Loucy (cell line): Measurements from ENCODE around the gene SERINC4.
A peak's percentile ranks its signal among the peaks of the same experiment; 100 is the strongest.
"Not testable (repeated sequence)": the region's sequence is repeated elsewhere in the genome, so short reads cannot be mapped to it uniquely, and the experiment has no call there.

Source experiments
- H2AFZ ChIP-seq: fragments of 200-600 bp; sonication (generic); 2 replicates; pipeline ENCODE4 v1.6.0; 2016; ENCODE audit warnings: antibody characterized with exemption, mild to moderate bottlenecking, low read length, moderate library complexity
- H3F3A ChIP-seq: fragments of 200-600 bp; 2 replicates; pipeline ENCODE4 v1.6.0; 2016; ENCODE audit warnings: antibody characterized with exemption, low read depth, mild to moderate bottlenecking
- H3K27me3 ChIP-seq: fragments of 200-600 bp; sonication (generic); 2 replicates; pipeline ENCODE4 v1.6.1; 2014; ENCODE audit warnings: low read length, mild to moderate bottlenecking; ENCODE audit not compliant: insufficient read depth, poor library complexity, severe bottlenecking
- H3K36me3 ChIP-seq: fragments of 200-600 bp; sonication (generic); 2 replicates; pipeline ENCODE4 v1.6.1; 2016; ENCODE audit warnings: low read length; ENCODE audit not compliant: insufficient read depth
- H3K4me1 ChIP-seq: fragments of 200-600 bp; sonication (generic); 2 replicates; pipeline ENCODE4 v1.5.1; 2014; ENCODE audit warnings: low read length, mild to moderate bottlenecking; ENCODE audit not compliant: insufficient read depth, poor library complexity, severe bottlenecking
- H3K4me2 ChIP-seq: fragments of 200-600 bp; sonication (generic); 2 replicates; pipeline ENCODE4 v1.6.0; 2014; ENCODE audit warnings: antibody characterized with exemption, low read length, low read depth, mild to moderate bottlenecking; ENCODE audit not compliant: poor library complexity, severe bottlenecking
- H3K4me3 ChIP-seq: fragments of 200-600 bp; sonication (generic); 2 replicates; pipeline ENCODE4 v1.5.1; 2014; ENCODE audit warnings: low read length, mild to moderate bottlenecking, mixed read lengths; ENCODE audit not compliant: poor library complexity, severe bottlenecking
- H3K79me2 ChIP-seq: fragments of 200-600 bp; sonication (generic); 2 replicates; pipeline ENCODE4 v1.6.1; 2014; ENCODE audit warnings: low read length; ENCODE audit not compliant: insufficient read depth
- H3K9ac ChIP-seq: fragments of 200-600 bp; sonication (generic); 2 replicates; pipeline ENCODE4 v1.6.0; 2014; ENCODE audit warnings: mild to moderate bottlenecking, low read depth, low read length, moderate library complexity; ENCODE audit not compliant: poor library complexity, severe bottlenecking
- H3K9me2 ChIP-seq: fragments of 200-600 bp; sonication (generic); replicated peaks from 2 replicates; pipeline ENCODE4 v1.6.1; 2016; ENCODE audit warnings: low read depth, low read length, mixed read lengths
- H3K9me3 ChIP-seq: fragments of 200-600 bp; sonication (generic); 2 replicates; pipeline ENCODE4 v1.6.1; 2014; ENCODE audit warnings: mild to moderate bottlenecking, antibody characterized with exemption, low read length, low read depth; ENCODE audit not compliant: insufficient read depth
- H4K20me1 ChIP-seq: fragments of 200-600 bp; sonication (generic); 2 replicates; pipeline ENCODE4 v1.6.0; 2014; ENCODE audit warnings: antibody characterized with exemption, low read length, mild to moderate bottlenecking; ENCODE audit not compliant: insufficient read depth, poor library complexity, severe bottlenecking
- EZH2phosphoT487 ChIP-seq: fragments of 200-600 bp; IDR thresholded peaks from 2 replicates; pipeline ENCODE4 v1.6.1; 2018; ENCODE audit warnings: antibody characterized with exemption, mild to moderate bottlenecking, moderate library complexity, borderline replicate concordance
- TF ChIP-seq, protein P1 (sequence below): fragments of 200-600 bp; sonication (generic); conservative IDR thresholded peaks from 2 replicates; pipeline ENCODE4 v1.5.1; 2014; ENCODE audit warnings: mild to moderate bottlenecking, antibody characterized with exemption, low read length

SERINC4 gene

DNA sequence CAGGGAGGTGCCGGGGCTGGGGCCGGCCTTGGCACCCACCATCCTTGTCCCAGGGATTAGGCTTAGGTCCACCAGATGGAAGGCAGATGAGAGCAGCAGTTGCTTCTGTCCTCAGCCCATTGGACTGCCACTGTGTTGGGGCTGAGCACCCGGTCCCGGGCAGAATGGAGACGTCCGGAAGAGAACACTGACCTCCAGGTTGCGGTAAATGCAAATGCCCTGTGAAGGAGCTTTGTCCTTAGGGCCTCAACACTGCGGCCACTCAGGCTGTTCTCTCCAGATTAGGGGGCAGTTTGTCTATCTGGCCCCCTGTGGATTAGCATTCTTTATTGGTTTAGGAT is at the start of gene SERINC4:
TSS of gene SERINC4 (minus strand) at position 276 of the 341 bp plus-strand sequence. CDS start at position 42, 234 bp downstream.
- peaks cover 12% of the 10 kb centered on the region; the same call in 1 of the 2 replicates for H3F3A ChIP-seq
- H2AFZ ChIP-seq, result peak within 1 kb of the TSS; percentile 81
- no peaks in the 10 kb centered on the region for H3K27me3 ChIP-seq
- TF ChIP-seq, protein P1, sequence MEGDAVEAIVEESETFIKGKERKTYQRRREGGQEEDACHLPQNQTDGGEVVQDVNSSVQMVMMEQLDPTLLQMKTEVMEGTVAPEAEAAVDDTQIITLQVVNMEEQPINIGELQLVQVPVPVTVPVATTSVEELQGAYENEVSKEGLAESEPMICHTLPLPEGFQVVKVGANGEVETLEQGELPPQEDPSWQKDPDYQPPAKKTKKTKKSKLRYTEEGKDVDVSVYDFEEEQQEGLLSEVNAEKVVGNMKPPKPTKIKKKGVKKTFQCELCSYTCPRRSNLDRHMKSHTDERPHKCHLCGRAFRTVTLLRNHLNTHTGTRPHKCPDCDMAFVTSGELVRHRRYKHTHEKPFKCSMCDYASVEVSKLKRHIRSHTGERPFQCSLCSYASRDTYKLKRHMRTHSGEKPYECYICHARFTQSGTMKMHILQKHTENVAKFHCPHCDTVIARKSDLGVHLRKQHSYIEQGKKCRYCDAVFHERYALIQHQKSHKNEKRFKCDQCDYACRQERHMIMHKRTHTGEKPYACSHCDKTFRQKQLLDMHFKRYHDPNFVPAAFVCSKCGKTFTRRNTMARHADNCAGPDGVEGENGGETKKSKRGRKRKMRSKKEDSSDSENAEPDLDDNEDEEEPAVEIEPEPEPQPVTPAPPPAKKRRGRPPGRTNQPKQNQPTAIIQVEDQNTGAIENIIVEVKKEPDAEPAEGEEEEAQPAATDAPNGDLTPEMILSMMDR, result no peak
- no peak for TF ChIP-seq EZH2phosphoT487
- peak within 1 kb of the TSS; percentile 91 for H3K4me3 ChIP-seq
- peaks cover 33% of the 10 kb centered on the region for H3K4me1 ChIP-seq
- H3K4me2 ChIP-seq, result peak within 1 kb of the TSS; percentile 86
- peaks cover 38% of the 10 kb centered on the region; the same call in 1 of the 2 replicates for H3K36me3 ChIP-seq
- no peaks in the 10 kb centered on the region for H3K9me3 ChIP-seq
- H3K79me2 ChIP-seq, result peaks cover 33% of the 10 kb centered on the region
- peak within 1 kb of the TSS; percentile 88 for H3K9ac ChIP-seq
- peaks cover 20% of the 10 kb centered on the region for H4K20me1 ChIP-seq
- H3K9me2 ChIP-seq, result no peaks in the 10 kb centered on the region

DNA sequence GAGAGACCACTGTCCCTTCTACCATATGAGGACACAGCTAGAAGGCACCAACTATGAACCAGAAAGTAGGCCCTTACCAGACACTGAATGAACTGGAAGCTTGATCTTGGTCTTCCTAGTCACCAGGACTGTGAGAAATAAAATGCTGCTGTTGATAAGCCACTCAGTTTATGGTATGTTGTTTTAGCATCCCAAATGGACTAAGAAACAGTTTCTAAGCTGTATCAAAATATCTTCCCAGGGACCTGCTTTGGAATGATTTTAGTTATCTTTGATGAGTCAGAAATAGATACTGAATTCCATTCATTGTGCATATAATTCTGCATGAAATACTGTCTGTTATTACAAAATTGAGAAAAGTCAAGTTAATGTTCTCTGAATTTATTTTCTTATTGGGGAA is 45.4 kb upstream of the SERINC4 start:
- Histone ChIP-seq H3F3A (no peaks in the 10 kb centered on the region), H4K20me1 (no peaks in the 10 kb centered on the region), H3K4me1 (no peaks in the 10 kb centered on the region), H3K4me2 (no peak overlapping the region), H2AFZ (no peak overlapping the region), H3K79me2 (no peaks in the 10 kb centered on the region), H3K36me3 (peaks cover 57% of the 10 kb centered on the region), H3K9ac (no peak overlapping the region), H3K4me3 (no peak overlapping the region), H3K27me3 (no peaks in the 10 kb centered on the region), H3K9me2 (no peaks in the 10 kb centered on the region), H3K9me3 (no peaks in the 10 kb centered on the region)
- no peak for TF ChIP-seq EZH2phosphoT487
- TF ChIP-seq, protein P1, result no peak

DNA sequence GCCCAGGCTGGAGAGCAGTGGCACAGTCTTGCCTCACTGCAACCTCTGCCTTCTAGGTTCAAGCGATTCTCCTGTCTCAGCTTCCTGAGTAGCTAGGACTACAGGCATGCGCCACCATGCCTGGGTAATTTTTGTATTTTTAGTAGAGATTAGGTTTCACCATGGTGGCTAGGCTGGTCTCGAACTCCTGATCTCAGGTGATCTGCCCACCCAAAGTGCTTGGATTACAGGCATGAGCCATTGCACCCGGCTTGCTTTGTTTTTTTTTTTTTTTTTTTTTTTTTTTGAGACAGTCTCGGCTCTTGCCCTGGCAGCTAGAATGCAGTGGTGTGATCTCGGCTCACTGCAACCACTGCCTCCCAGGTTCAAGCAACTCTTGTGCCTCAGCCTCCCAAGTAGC is 32.5 kb upstream of the SERINC4 start:
- H4K20me1 ChIP-seq, H3K9me3 ChIP-seq, H3K9me2 ChIP-seq, H3K27me3 ChIP-seq, H3F3A ChIP-seq, H2AFZ ChIP-seq: not testable (repeated sequence)
- Histone ChIP-seq H3K79me2 (peaks cover 79% of the 10 kb centered on the region), H3K36me3 (peaks cover 18% of the 10 kb centered on the region; the same call in 1 of the 2 replicates), H3K4me3 (peak overlapping the region; percentile 86), H3K4me2 (peak overlapping the region; percentile 75), H3K9ac (peak overlapping the region; percentile 63), H3K4me1 (peaks cover 27% of the 10 kb centered on the region)

DNA sequence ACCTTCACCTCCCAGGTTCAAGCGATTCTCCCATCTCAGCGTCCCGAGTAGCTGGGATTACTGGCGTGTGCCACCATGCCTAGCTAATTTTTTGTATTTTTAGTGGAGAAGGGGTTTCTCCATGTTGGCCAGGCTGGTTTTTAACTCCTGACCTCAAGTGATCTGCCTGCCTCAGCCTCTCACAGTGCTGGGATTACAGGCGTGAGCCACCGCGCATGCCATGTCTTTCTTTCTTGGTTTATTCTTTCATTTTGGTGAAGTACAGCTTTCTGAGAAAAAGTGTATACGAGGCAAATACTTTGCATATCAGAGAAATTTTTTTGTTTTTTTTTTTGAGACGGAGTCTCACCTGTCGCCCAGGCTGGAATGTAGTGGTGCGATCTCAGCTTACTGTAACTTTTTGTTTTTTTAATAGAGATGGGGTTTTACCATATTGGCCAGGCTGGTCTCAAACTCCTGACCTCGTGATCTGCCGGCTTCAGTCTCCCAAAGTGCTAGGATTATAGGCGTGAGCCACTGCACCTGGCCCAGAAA is 31.6 kb upstream of the SERINC4 start:
- peak overlapping the region; percentile 75 for H3K4me2 ChIP-seq
- not testable (repeated sequence) for H3K9me3 ChIP-seq, H2AFZ ChIP-seq, H3K27me3 ChIP-seq, H3F3A ChIP-seq, H4K20me1 ChIP-seq, H3K9me2 ChIP-seq
- H3K79me2 ChIP-seq, result peaks cover 88% of the 10 kb centered on the region
- H3K9ac ChIP-seq, result peak overlapping the region; percentile 63
- peaks cover 31% of the 10 kb centered on the region for H3K4me1 ChIP-seq
- H3K36me3 ChIP-seq, result peaks cover 15% of the 10 kb centered on the region; the same call in 1 of the 2 replicates
- peak overlapping the region; percentile 86 for H3K4me3 ChIP-seq

DNA sequence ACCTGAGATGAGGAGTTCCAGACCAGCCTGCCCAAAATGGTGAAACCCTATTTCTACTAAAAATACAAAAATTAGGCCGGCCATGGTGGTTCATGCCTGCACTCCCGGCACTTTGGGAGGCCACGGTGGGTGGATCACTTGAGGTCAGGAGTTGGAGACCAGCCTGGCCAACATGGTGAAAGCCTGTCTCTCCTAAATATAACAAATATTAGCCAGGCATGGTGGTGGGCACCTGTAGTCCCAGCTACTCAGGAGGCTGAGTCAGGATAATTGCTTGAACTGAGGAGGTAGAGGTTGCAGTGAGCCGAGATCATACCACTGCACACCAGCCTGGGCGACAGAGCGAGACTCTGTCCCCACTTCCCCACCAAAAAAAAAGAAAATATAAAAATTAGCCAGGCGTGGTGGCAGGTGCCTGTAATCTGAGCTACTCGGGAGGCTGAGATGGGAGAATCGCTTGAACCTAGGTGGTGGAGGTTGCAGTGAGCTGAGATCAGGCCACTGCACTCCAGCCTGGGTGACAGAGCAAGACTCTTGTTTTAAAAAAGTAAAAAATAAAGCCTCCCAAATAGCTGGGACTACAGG is 30.8 kb upstream of the SERINC4 start:
- Histone ChIP-seq H3K4me2 (peak overlapping the region; percentile 75), H3K4me1 (peaks cover 37% of the 10 kb centered on the region), H3K4me3 (peak overlapping the region; percentile 86), H3K79me2 (peaks cover 90% of the 10 kb centered on the region), H3K9ac (peak overlapping the region; percentile 63)
- H3F3A ChIP-seq, H3K9me2 ChIP-seq, H3K36me3 ChIP-seq, H4K20me1 ChIP-seq, H3K9me3 ChIP-seq, H2AFZ ChIP-seq, H3K27me3 ChIP-seq: not testable (repeated sequence)

DNA sequence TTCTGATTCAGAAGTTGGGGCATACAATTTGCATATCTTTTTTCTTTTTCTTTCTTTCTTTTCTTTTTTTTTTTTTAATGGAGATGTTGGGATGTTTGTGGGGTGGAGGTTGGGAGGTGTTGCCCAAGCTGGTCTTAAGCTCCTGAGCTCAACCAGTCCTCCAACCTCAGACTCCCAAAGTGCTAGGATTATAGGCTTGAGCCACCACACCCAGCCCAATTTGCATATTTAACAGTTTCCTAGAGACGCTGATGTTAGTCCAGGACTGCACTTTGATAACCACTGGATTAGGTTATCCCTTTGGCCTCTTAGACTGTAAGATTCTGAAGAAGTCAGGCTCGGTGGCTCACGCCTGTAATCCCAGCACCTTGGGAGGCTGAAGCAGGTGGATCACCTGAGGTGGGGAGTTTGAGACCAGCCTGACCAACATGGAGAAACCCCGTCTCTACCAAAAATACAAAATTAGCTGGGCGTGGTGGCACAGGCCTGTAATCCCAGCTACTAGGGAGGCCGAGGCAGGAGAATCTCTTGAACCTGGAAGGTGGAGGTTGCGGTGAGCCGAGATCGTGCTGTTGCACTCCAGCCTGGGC is 30.0 kb upstream of the SERINC4 start:
- not testable (repeated sequence) for H4K20me1 ChIP-seq, H2AFZ ChIP-seq, H3F3A ChIP-seq, H3K36me3 ChIP-seq, H3K27me3 ChIP-seq, H3K9me3 ChIP-seq, H3K9me2 ChIP-seq
- H3K4me3 ChIP-seq, result peak overlapping the region; percentile 86
- H3K4me2 ChIP-seq, result peak overlapping the region; percentile 75
- H3K4me1 ChIP-seq, result peaks cover 44% of the 10 kb centered on the region
- H3K9ac ChIP-seq, result peak overlapping the region; percentile 88
- peaks cover 92% of the 10 kb centered on the region for H3K79me2 ChIP-seq
